Heart left ventricle (tissue), 13 donors: Measurements from ENCODE around the gene SPATA2.

Source experiments
- CTCF ChIP-seq, 12 donors: fragments of 200-600 bp; sonication (generic) in 4 of 12; IDR thresholded peaks; one replicate each; pipeline versions ENCODE4 v1.5.0 to v1.8.0; 2018 to 2022; ENCODE audit warnings: antibody characterized with exemption in 12 of 12, mild to moderate bottlenecking in 5 of 12
- POLR2A ChIP-seq, 2 donors: fragments of 450-650 bp; IDR thresholded peaks; one replicate each; pipeline ENCODE4 v1.6.1; 2017; ENCODE audit warnings: antibody characterized with exemption in 2 of 2, mild to moderate bottlenecking in 2 of 2, moderate library complexity in 2 of 2
- donor health status: ischemic (EF 13 %, LVEDD 7.1; RV severe dilation, severe dysfunction).
- donor health status: DM: no; HTN: yes; CAD: no.
- donor health status: DM: no; HTN: no; CAD: no.
- donor health status: ischemic (EF 25% LVEDD 6.9; RV normal size, moderate dysfunction).
- donor health status: ischemic (EF 25% LVEDD 5.7; RV mildly dilated, moderate dysfunction).
- donor health status: ischemic (EF 35%, LVEDD 5.7; RV mildly dilated, moderate dysfunction).
- donor health status: nonischemic (EF 11% LVEDD 7.7; RV severe dilation, severe dysfunction).
- donor health status: DM: yes; HTN: yes; CAD: no.
- donor health status: PGD.
- donor health status: ischemic (EF 29% LVEDD 5.4; RV normal size, mild dysfunction).
- donor health status: nonischemic (EF 23%, LVEDD 6.1; RV moderate dilation, normal function).

- TF ChIP-seq POLR2A (IDR thresholded peaks at IDR 0.05) (no peak), CTCF (IDR thresholded peaks at IDR 0.05) (no peak)
Observed at GRCh38 chr20:49896204-49896603, 19.1 kb downstream of the SPATA2 start.
